Germinal center (tissue), 1 donor: Measurements from ENCODE around the gene MVD.
"Not testable (repeated sequence)": the region's sequence is repeated elsewhere in the genome, so short reads cannot be mapped to it uniquely, and the experiment has no call there.

Source experiments
- DNase-seq: peaks from one replicate; pipeline ENCODE4 v3.0.0; 2012; ENCODE audit warnings: mixed read lengths, low spot score

The MVD gene

GRCh38 chr16:88626646-88627045, 36.2 kb downstream of the MVD start:
- no peak for DNase-seq

GRCh38 chr16:88624977-88625576, 37.8 kb downstream of the MVD start:
- no peak for DNase-seq

DNA sequence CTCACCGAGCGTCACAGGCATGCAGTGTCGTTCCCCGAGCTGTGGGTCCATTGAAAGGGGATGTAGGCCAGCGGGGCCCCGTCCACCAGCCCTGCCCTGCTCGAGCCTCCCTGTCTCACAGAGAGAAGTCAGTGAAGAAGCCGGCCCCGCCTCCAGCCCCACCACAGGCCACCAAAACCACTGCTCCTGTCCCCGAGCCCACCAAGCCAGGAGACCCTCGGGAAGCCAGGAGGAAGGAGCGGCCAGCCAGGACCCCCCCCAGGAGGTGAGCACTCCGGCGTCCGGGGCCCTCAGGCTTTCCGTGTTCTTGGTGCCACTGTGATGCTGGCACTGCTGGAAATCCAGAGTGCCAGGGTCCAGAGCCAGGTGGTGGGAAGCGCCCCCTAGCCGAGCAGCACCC, 38.4 kb downstream of the MVD start:
- DNase-seq, result no peak

DNA sequence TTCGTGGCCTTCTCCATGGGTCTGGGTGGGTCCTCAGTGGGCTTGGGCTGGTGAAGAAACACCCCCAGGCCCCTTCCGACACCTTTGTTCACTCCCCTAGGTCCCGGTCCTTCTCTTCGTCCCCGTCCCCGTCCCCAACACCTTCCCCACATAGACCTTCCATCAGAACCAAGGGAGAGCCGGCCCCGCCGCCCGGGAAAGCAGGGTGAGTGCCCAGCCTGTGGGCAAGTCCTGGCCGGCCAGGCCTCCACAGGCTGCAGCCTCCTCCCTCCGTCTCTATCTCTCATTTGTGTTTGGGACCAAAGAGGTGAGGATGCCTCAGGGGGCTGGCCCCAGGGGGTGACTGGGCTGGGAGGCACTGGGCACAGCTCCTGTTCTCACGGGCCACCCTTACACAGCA, 39.0 kb downstream of the MVD start:
- DNase-seq, result no peak

- DNase-seq, result no peak
Measured at GRCh38 chr16:88622866-88623265, 40.0 kb downstream of the MVD start.

DNA sequence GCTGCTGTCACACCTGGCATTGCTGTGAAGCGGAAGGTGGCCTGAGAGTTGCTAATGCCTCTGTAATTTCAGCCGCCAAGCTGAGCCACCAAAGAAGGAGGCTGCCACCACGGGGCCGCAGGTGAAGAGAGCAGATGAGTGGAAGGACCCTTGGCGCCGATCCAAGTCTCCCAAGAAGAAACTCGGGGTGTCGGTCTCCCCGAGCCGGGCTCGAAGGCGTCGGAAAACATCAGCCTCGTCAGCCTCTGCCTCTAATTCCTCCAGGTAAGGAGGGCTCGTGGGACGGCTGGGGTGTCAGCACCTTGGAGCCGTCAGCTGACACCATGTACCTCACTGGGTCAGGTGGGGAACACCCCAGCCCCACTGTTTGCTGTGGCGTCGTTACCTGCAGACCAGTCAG, 40.8 kb downstream of the MVD start:
- DNase-seq, result no peak

GRCh38 chr16:88619859-88620815, 42.8 kb downstream of the MVD start:
- DNase-seq, result no peak

DNA sequence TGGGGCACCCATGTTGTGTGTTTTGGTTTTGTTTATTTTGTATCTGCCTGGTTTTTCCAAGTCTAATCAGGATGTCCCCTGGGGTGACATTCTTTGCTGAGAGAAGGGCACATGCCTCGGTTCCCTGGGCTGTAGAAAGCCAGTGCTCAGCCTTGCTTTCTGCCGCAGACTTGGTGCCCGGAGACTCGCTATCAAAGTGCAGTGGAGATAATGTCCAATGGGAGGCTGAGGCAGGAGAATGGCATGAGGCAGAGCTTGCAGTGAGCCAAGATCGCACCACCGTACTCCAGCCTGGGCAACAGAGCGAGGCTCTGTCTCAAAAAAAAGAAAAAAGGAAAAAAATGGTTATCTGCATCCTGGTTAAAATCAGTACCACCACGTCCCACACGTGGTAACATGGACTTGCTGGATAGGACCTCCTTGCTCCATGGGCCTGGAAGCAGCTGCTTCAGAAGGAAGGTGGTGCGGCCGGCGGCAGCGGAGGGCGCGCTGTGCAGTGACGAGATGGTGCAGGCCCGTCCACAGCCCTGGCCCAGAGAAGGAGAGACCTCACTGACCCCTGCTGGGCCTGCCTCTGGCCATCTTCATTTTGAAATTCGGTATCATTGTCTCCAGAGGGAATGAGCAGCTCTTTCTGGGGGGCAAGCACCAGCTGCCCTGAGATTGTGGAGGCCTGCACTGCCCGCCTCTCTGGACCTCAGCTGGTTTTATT, 43.8 kb downstream of the MVD start:
- DNase-seq, result no peak

GRCh38 chr16:88618182-88618955, 44.5 kb downstream of the MVD start:
- DNase-seq, result no peak

DNA sequence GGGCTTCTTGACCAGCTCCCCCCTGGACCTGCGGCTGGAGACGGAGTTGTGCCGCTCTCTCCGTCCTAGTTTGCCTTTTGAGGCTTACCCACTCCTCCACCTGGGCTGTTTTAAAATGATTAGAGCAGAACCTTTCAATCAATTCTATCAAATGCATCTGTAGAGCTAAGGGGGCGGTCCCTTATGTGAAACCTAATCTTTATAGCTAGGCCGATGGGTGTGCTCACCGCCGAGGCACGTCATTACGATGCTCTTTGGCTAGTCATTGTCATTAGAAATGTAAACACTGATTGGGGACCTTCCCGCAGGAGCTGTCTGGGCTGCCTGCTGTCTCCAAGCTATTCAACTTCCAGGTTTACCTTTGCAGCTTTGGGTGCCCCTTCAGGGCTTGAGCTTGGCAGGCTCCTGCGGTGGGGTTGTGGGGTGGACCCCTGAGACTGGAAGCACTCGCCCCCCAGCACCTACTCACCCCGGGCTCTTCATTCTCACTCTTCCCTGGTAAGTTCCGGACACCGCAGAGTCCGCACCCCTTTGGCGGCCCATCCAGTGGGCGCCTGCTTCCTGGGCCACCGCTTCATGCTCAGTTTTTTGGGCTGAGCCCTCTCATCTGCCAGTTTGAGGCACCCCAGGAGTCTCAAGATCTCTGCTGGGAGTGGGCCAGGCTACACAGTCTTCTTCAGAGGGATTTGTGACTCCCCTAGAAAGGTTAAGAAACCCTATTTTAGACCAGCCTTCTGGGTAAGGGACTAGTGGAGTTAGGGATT, 45.4 kb downstream of the MVD start:
- DNase-seq, result no peak

DNA sequence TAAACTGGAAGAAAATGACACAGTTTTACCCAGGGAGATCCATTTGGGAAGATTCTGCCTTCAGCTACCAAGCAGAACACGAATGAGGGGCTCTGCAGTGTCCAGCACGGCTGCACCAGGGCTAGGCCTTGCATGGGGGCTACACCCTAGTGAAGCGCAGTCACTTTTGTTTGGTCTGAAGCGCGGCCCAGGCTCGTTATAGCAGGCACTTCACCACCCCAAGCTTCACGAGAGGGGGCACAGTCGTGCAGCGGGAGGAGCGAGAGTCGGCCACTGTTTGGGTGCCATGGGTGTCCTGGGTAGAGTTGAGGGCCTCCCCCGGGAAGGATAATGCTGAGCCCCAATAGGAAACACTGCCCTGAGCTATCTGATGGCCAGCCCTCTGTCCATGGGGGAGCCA, 46.2 kb downstream of the MVD start:
- no peak for DNase-seq

DNA sequence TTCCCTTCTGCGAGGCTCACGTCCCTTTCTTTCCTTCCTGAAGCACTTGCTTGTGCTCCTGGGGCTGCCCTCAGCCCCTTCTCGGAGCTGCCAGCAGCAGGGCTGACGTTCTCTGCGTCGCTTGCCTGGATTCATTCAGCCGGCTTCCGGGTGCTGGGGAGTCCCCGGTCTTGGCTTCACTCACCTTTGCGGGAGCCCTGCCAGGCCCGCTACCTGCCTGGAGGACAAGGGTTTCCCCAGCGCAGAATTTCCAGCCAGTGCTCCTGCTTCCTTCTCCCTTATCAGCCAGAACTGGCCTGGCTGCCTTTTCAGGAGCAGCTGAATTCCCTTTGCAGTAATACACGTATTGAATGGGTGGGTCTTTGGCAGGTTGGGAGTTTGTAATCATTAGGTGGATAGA, 46.6 kb downstream of the MVD start:
- no peak for DNase-seq

GRCh38 chr16:88614818-88615580, 47.9 kb downstream of the MVD start:
- no peak for DNase-seq

- DNase-seq, result no peak
Measured at GRCh38 chr16:88613911-88614817, 48.7 kb downstream of the MVD start.

GRCh38 chr16:88613293-88613692, 49.6 kb downstream of the MVD start:
- DNase-seq, result no peak

DNA sequence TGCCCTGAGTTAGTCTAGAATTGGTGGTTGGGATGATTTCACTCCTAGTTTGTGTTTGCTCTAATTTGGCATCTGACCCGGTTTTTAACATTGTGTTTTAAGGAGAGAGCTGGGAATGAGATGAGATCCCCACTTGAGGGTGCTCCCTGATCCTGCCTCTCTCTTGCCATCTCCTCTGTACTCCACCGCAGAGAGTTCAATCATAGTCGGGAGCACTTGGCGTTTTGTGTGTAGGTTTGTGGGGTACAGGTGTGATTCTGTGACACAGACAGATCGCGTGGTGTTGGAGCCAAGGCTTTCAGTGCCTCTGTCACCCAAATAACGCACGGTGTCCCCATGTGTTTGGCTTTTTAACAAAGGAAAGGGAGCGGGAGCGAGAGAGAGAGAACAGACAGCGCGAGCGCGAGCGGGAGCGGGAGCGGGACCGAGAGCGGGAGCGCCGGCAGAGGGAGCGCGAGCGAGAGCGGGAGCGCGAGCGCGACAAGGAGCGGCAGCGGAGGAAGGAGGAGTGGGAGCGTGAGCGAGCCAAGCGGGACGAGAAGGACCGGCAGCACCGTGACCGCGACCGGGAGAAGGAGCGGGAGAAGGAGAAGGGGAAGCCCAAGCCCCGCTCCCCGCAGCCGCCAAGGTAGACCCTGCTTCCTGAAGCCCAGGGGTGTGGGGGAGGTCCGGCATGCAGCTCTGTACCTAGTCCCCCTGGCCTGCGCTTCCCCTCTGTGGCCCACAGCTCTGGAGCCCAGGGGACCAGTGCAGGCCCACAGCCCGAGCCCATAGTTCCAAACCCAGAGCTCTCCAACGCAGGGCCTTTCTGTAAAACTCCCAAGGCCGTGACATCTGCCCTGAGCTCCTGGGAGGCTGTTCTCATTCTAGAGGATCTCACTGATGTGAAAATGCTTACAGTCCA, 51.7 kb downstream of the MVD start:
- DNase-seq, result no peak

DNA sequence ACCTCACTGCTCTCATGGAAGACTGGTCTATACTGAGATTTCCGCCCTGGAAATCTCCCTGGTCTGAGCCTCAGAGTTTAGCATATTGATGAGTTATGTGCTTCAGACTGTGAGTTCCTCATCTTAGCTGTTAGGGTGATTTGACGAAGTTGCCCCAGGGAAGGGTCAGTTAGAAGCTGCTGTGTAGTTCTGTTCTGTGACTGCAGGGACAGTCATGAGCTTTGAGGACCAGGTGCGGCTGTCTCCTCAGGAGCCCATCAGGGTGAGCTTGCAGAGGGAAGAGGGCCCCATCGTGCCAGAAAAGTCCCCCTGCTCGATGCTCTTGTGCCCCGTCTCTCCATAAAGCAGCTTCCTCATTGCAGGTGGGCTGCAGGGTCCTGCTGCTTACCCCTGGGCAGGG, 52.8 kb downstream of the MVD start:
- no peak for DNase-seq

- not testable (repeated sequence) for DNase-seq
Measured at GRCh38 chr16:88609426-88609825, 53.5 kb downstream of the MVD start.
